Endothelial cell of umbilical vein (primary cell): ENCODE data around the gene EGF. TPM values are rescaled to one million over a fixed set of nuclear protein-coding genes. Genes with fewer than 3 reads are reported as not detected.

Experiments
- BruUV-seq: library from RNA; stranded (reverse); fragments of 400-500 nt; replicated peaks from 2 replicates; lab custom pipeline; 2021; lab: Mats Ljungman, UMichigan
- CTCF ChIA-PET: fragments of 300-600, 350-600 bp; sonication (Branson Sonifier 250); formaldehyde crosslinking; loops from one replicate; lab custom pipeline; 2021; ENCODE audit warnings: antibody characterized with exemption, inconsistent platforms; lab: Charles Lee
- POLR2A ChIA-PET: fragments of 300-600, 350-600 bp; sonication (Branson Sonifier 250); formaldehyde crosslinking; loops from one replicate; lab custom pipeline; 2021; ENCODE audit warnings: antibody characterized with exemption, inconsistent platforms; lab: Charles Lee
- DNase-seq: peaks from one replicate; pipeline ENCODE4 v3.0.0-alpha.2; 2011; ENCODE audit warnings: low read depth, low spot score
- FAIRE-seq: peaks from 2 replicates; lab custom pipeline; 2011; peaks lifted over from hg19 to GRCh38; lab: Jason Lieb, UNC
- H2AFZ ChIP-seq: 2 replicates; pipeline ENCODE4 v1.6.0; 2012; ENCODE audit warnings: low read depth, low read length, control low read depth, inconsistent platforms
- H3K27ac ChIP-seq: 2 replicates; pipeline ENCODE4 v1.5.1; 2011; ENCODE audit warnings: low read depth, mild to moderate bottlenecking, control low read depth, low read length, moderate library complexity; ENCODE audit not compliant: insufficient read depth
- H3K27me3 ChIP-seq, 2 experiments: 2 replicates each; pipeline versions ENCODE4 v1.6.0 to v1.6.1; 2011; ENCODE audit warnings: low read length in 2 of 2, mixed read lengths in 1 of 2; ENCODE audit not compliant: control insufficient read depth in 2 of 2, insufficient read depth in 2 of 2
- H3K36me3 ChIP-seq, 2 experiments: 2 replicates in 1 of 2; 3 replicates in 1 of 2; pipeline ENCODE4 v1.5.1; 2011; ENCODE audit warnings: low read length in 2 of 2, mild to moderate bottlenecking in 1 of 2, moderate library complexity in 1 of 2; ENCODE audit not compliant: control insufficient read depth in 2 of 2, insufficient read depth in 2 of 2; ENCODE audit errors: extremely low read depth in 1 of 2
- H3K4me1 ChIP-seq: 3 replicates; pipeline ENCODE4 v1.5.1; 2011; ENCODE audit warnings: mild to moderate bottlenecking, low read length; ENCODE audit not compliant: control insufficient read depth, insufficient read depth; ENCODE audit errors: extremely low read depth
- H3K4me2 ChIP-seq: 2 replicates; pipeline ENCODE4 v1.6.1; 2011; ENCODE audit warnings: low read length, control low read depth, mixed read lengths; ENCODE audit not compliant: insufficient read depth
- H3K4me3 ChIP-seq, 3 experiments: fragments of 200-600 bp in 1 of 3; sonication (generic), shearing (Covaris generic) in 1 of 3; replicated peaks in 1 of 3; 2 replicates each; pipeline ENCODE4 v1.5.1; 2011 to 2016; ENCODE audit warnings: control low read depth in 3 of 3, low read length in 3 of 3, mild to moderate bottlenecking in 2 of 3, inconsistent platforms in 1 of 3, low read depth in 1 of 3, moderate library complexity in 1 of 3; ENCODE audit not compliant: insufficient read depth in 1 of 3
- H3K79me2 ChIP-seq: 2 replicates; pipeline ENCODE4 v1.6.0; 2012; ENCODE audit warnings: low read length, inconsistent platforms; ENCODE audit not compliant: control insufficient read depth, insufficient read depth
- H3K9ac ChIP-seq: replicated peaks from 2 replicates; pipeline ENCODE3; 2011; ENCODE audit warnings: low read length, control low read depth; ENCODE audit not compliant: insufficient read depth; ENCODE audit errors: extremely low read depth
- H3K9me1 ChIP-seq: replicated peaks from 3 replicates; pipeline ENCODE4 v1.6.0; 2011; ENCODE audit warnings: mild to moderate bottlenecking, low read length; ENCODE audit not compliant: control insufficient read depth, insufficient read depth; ENCODE audit errors: extremely low read depth
- H3K9me3 ChIP-seq: replicated peaks from 2 replicates; pipeline ENCODE4 v1.5.1; 2012; ENCODE audit warnings: low read length, inconsistent platforms; ENCODE audit not compliant: control insufficient read depth, insufficient read depth
- H4K20me1 ChIP-seq: replicated peaks from 2 replicates; pipeline ENCODE3; 2011; ENCODE audit warnings: mild to moderate bottlenecking, low read length; ENCODE audit not compliant: control insufficient read depth, insufficient read depth; ENCODE audit errors: extremely low read depth
- CTCF ChIP-seq, 2 donors: IDR thresholded peaks; 1 replicate in 1 of 2; 2 replicates in 1 of 2; pipeline ENCODE4 v1.5.1; 2011; ENCODE audit warnings: low read length in 2 of 2, mild to moderate bottlenecking in 2 of 2, moderate library complexity in 2 of 2, control low read depth in 1 of 2, inconsistent platforms in 1 of 2, low read depth in 1 of 2; ENCODE audit not compliant: insufficient read depth in 1 of 2; ENCODE audit errors: extremely low read depth in 1 of 2
- EZH2 ChIP-seq: IDR thresholded peaks from 2 replicates; pipeline ENCODE4 v1.6.1; 2012; ENCODE audit warnings: borderline replicate concordance, low read depth, mild to moderate bottlenecking, moderate library complexity, low read length, inconsistent platforms; ENCODE audit not compliant: severe bottlenecking
- FOS ChIP-seq: IDR thresholded peaks from 2 replicates; pipeline ENCODE4 v1.6.1; 2011; ENCODE audit warnings: mild to moderate bottlenecking, low read length, moderate library complexity, borderline replicate concordance; ENCODE audit not compliant: insufficient read depth
- GATA2 ChIP-seq: IDR thresholded peaks from 2 replicates; pipeline ENCODE4 v1.7.0; 2011; ENCODE audit warnings: low read depth, mild to moderate bottlenecking, moderate library complexity, mixed read lengths, low read length; ENCODE audit not compliant: insufficient read length, insufficient read depth
- JUN ChIP-seq: IDR thresholded peaks from 2 replicates; pipeline ENCODE4 v1.6.1; 2011; ENCODE audit warnings: borderline replicate concordance, low read depth; ENCODE audit not compliant: insufficient read length, insufficient read depth
- MYC ChIP-seq: IDR thresholded peaks from one replicate; pipeline ENCODE4 v1.6.1; 2011; ENCODE audit warnings: mild to moderate bottlenecking, low read depth, low read length
- POLR2A ChIP-seq: IDR thresholded peaks from 2 replicates; pipeline ENCODE4 v1.6.1; 2012; ENCODE audit warnings: low read depth, mild to moderate bottlenecking, control low read depth, low read length
- POLR2AphosphoS5 ChIP-seq: IDR thresholded peaks from 2 replicates; pipeline ENCODE4 v1.6.1; 2012; ENCODE audit warnings: low read depth, mild to moderate bottlenecking, control low read depth, low read length, moderate library complexity; ENCODE audit not compliant: insufficient read depth
- dilution Hi-C: fragments of 300-500 bp; cut with MboI; formaldehyde crosslinking; loops from one replicate; pipeline ENCODE4 v1.15.0; 2019; ENCODE audit warnings: low sequenced_read_pairs; ENCODE audit not compliant: extremely low pct_ligation_motif_present
- intact Hi-C: fragments of 100-400 bp; cut with micrococcal nuclease; formaldehyde crosslinking; loops from one replicate; pipeline ENCODE4 v1.10.0; 2022
- polyA plus RNA-seq, 4 experiments: library from polyadenylated mRNA; depleted of rRNA in 3 of 4; stranded (reverse) in 3 of 4; unstranded in 1 of 4; fragments of >200 nt; gene quantifications; 2 replicates each; pipeline versions ENCODE4 v1.2.1 to v1.2.3, GENCODE V29; 2011 to 2012; ENCODE audit warnings: missing spikeins in 1 of 4
- total RNA-seq: library from RNA; stranded (reverse); gene quantifications from 2 replicates; pipeline ENCODE4 v1.2.3, GENCODE V29; 2021
- TF ChIP-seq, protein P1 (sequence below): IDR thresholded peaks from 2 replicates; pipeline ENCODE4 v1.6.1; 2011; ENCODE audit not compliant: insufficient read depth, insufficient read length

Gene EGF
- total and polyA plus RNA-seq, 2 donors (not counting 3 experiments of a cell fraction or from before 2014, with no cell fraction given), result not detected

GRCh38 chr4:109914322-109914721 is 1.6 kb downstream of the EGF start:
- FAIRE-seq (no peak), DNase-seq (no peak)
- H3K27me3 ChIP-seq, result peaks cover 3 to 10% of the 10 kb centered on the region in 2 experiments
- intact Hi-C loops (no loop called here), dilution Hi-C loops (no loop called here)
- H3K9me1 ChIP-seq, result no peaks in the 10 kb centered on the region
- POLR2A ChIA-PET, result no interaction called here
- H3K4me2 ChIP-seq, result no peak overlapping the region
- no TSS peak for BruUV-seq
- H3K4me3 ChIP-seq, result no peak overlapping the region
- H3K9ac ChIP-seq, result no peak overlapping the region
- no peaks in the 10 kb centered on the region for H3K36me3 ChIP-seq
- no peaks in the 10 kb centered on the region for H4K20me1 ChIP-seq
- no peaks in the 10 kb centered on the region for H3K4me1 ChIP-seq
- TF ChIP-seq MYC, result no peak
- TF ChIP-seq POLR2A, result no peak
- TF ChIP-seq GATA2, result no peak
- TF ChIP-seq FOS, result no peak
- TF ChIP-seq EZH2, result no peak
- TF ChIP-seq POLR2AphosphoS5, result no peak
- TF ChIP-seq, protein P1, sequence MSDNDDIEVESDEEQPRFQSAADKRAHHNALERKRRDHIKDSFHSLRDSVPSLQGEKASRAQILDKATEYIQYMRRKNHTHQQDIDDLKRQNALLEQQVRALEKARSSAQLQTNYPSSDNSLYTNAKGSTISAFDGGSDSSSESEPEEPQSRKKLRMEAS, result no peak
- no peak for TF ChIP-seq JUN
- no peak for TF ChIP-seq CTCF (IDR thresholded peaks at IDR 0.05; ENCODE audit: extremely low read depth in 1 of 2, insufficient read depth in 1 of 2, low read depth in 1 of 2, low read length in 2 of 2)
- no peak overlapping the region for H3K27ac ChIP-seq
- CTCF ChIA-PET, result no interaction called here
- H2AFZ ChIP-seq, result no peak overlapping the region
- no peaks in the 10 kb centered on the region for H3K9me3 ChIP-seq
- H3K79me2 ChIP-seq, result no peaks in the 10 kb centered on the region
